ENCODE measurements around the gene CYP26A1.

The CYP26A1 gene

GRCh38 chr10:93065675-93066543 lies 7.8 kb upstream of the CYP26A1 start:
- no peak for DNase-seq

GRCh38 chr10:93066544-93066913 lies 7.2 kb upstream of the CYP26A1 start:
- no peak for DNase-seq

GRCh38 chr10:93067443-93068365 lies 6.0 kb upstream of the CYP26A1 start:
- no peak for DNase-seq

GRCh38 chr10:93068411-93069244 lies 5.1 kb upstream of the CYP26A1 start:
- DNase-seq = peak; percentile 24

- no peak for DNase-seq
Observed at GRCh38 chr10:93069245-93069561, 4.5 kb upstream of the CYP26A1 start.

GRCh38 chr10:93070378-93071176 lies 3.1 kb upstream of the CYP26A1 start:
- DNase-seq = no peak

- no peak for DNase-seq
Observed at GRCh38 chr10:93071177-93071472, 2.6 kb upstream of the CYP26A1 start.

GRCh38 chr10:93071674-93072224 lies 1.9 kb upstream of the CYP26A1 start:
- DNase-seq = no peak

- DNase-seq = peak; percentile 25
Observed at GRCh38 chr10:93072225-93072712, 1.4 kb upstream of the CYP26A1 start.

- no peak for DNase-seq
Observed at GRCh38 chr10:93072713-93073538, 767 bp upstream of the CYP26A1 start.

- no peak for DNase-seq
Observed at GRCh38 chr10:93074147-93074596, 479 bp downstream of the CYP26A1 start.

GRCh38 chr10:93074597-93075368 lies 1.1 kb downstream of the CYP26A1 start:
- no peak for DNase-seq

- no peak for DNase-seq
Observed at GRCh38 chr10:93075369-93076221, 1.9 kb downstream of the CYP26A1 start.

- DNase-seq = no peak
Observed at GRCh38 chr10:93076871-93077270, 3.2 kb downstream of the CYP26A1 start.

GRCh38 chr10:93077860-93078337 lies 4.2 kb downstream of the CYP26A1 start:
- no peak for DNase-seq

GRCh38 chr10:93079663-93080349 lies 6.1 kb downstream of the CYP26A1 start:
- no peak for DNase-seq

GRCh38 chr10:93080350-93081046 lies 6.8 kb downstream of the CYP26A1 start:
- no peak for DNase-seq

GRCh38 chr10:93081318-93081717 lies 7.6 kb downstream of the CYP26A1 start:
- DNase-seq = no peak
